GM21717 (cell line): ENCODE data around the gene DAAM2.

Experiments
- ATAC-seq: cut with Tn5 transposase; IDR thresholded peaks from one replicate; pipeline ENCODE4 v1.9.1; 2021; ENCODE audit warnings: mild to moderate bottlenecking, moderate library complexity; ENCODE audit not compliant: unreplicated experiment

Gene DAAM2

DNA sequence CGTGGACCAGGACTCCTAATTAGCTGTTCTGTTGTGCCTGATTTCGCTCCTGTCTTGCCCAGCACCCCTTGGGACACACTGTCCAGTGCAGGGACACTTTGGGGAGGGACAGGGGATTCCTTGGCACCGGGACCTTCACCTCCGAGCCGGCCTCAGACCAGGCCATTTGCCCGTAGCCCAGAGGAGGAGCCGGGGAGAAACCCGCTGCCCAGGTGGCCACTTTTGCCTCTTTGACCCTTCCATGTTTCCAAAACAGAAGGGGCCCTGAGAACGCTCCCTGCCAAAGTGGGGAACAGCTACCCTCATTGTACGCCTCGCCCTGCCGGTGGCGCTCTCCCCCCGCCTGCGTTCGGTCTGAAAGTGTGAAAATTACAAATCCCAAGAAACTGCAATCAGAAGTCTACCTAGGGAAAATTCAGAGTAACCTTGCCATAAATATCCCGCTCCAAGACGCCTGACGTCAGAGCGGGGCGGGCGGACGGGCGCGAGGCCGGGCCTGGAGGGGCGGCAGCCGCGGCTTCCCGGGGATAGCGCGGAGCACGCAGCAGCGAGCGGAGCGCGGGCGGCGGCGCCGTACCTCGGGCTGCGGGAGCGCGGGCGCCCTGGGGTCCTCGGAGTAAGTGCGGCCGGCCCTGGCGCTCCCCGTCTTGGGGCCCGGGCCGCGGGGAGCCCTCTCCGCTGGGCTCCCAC, at the start of gene DAAM2:
DAAM2 (plus strand) TSS at position 527 of the 690 bp plus-strand sequence. CDS start 63,927 bp downstream, outside the sequence.
- ATAC-seq, result no peak

DNA sequence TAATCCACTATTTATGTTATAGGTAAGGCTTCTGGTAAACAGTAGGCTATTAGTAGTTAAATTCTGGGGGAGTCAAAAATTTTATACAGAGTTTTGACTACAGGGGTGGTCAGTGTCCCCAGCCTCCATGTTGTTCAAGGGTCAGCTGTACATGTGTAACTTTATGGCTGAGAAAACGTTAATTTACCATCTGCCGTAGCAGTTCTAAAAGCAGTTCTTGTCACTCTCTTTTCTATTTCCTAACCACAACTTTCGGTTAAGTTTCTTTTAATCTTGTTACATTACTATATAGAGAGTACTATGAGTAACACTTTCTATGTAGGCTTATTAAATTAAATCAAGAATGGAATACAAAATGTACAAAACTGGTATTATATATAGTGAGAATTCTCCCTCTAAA, 45.4 kb upstream of the DAAM2 start:
- no peak for ATAC-seq

- ATAC-seq, result no peak
Observed at GRCh38 chr6:39752835-39753724, 39.1 kb upstream of the DAAM2 start.

GRCh38 chr6:39753725-39754045, 38.5 kb upstream of the DAAM2 start:
- ATAC-seq, result no peak

DNA sequence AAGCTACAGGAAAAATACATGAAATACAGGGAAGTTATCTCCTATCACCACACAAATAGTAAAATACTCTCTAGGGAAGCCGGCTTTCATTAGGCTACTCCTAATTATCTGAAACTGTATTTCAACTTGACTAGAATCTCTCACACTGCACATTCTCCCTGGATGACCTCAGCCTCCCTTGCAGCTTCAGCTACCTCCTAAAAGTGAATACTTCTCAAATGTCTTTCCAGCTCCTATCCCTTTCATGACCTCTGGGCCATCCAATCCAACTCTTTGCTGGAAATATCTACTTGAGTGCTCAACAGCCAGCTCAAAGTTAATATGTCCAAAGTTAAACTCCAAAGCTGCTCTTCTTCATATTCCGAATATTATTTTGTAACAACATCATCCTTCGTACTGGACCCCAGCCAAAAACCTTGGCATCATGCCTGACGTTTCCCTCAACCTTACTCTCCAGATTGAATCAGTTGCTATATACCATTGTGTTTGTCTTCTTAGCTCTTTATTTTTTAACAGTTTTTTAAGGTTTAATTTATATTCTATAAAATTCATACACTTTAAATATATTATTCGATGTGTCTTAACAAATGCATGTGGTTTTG, 37.6 kb upstream of the DAAM2 start:
- ATAC-seq, result no peak

- no peak for ATAC-seq
Observed at GRCh38 chr6:39755231-39755630, 36.9 kb upstream of the DAAM2 start.

DNA sequence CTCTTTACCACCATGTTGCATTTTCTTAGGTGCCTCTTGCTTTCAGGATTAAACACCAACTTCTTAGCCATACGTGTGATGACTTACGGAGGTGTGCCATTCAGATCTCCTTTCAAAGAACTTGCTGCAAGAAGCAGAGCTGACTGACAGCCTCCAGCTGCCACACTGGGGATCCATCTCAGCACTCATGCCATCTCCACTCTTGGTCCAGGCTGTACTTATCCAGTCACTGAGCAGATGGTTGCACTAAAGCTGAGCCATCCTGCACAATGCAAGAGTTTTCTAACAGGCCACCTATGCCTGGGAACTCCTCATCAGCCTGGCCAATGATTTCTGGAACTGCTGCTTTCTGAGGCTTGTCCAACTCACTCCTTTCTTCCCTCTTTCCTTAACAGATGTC, 35.6 kb upstream of the DAAM2 start:
- no peak for ATAC-seq

DNA sequence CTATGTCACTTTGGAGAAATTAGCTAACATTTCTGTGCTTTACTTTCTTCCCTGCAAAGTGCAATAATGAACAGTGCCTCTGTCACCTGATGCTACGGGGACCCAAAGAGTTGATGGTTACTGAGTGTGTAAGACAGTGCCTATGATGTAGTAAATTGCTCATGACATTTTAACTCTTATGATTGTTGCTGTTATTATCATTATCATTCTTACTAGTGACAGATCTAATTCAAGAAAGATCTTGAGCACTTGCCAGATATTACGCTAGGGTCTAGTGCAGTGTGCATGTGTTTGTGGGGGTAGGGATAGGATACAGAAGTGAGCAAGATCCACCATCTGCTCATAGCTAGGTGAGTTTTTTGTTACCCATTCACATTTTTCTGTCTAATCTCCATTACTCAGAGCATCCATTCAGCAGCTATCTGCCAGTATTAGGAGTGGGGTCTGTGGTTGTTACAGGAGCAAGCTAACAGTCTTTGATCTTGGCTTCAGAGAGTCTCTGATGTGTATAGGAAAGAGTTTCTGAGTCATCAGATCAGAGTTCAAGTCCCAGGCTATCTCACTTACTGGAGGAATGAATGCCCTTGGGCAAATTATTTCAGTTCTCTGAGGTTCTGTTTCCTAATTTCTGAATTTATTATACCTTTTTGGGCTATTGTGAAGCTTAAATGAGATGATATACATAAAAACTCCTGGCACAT, 33.1 kb upstream of the DAAM2 start:
- ATAC-seq, result no peak

GRCh38 chr6:39760226-39760952, 31.8 kb upstream of the DAAM2 start:
- no peak for ATAC-seq

DNA sequence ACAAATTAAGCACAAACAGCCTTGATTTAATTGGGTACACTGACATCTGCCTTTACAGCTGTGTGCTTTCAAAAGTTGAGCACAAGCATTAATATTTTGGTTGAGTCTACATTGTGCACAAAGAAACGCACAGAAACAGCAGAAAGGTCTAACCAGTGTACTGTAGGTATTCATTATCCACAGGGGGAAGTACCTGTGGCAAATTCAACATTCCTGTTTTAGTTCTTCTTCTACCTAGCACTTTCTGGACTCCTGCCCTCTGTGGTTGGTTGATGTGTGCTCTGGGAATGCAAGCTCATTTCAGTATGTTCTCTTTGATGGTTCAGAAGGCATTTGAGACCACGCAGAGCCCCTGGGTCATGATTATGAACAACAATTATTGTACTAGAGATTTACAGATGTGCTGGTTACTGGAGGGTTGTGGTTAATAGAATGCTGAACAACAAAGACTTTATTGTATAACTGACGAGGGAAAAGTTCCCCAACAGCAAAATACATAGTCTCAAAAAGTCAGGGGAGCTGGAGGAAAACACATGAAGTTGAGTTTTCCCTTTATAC, 26.6 kb upstream of the DAAM2 start:
- ATAC-seq, result no peak

DNA sequence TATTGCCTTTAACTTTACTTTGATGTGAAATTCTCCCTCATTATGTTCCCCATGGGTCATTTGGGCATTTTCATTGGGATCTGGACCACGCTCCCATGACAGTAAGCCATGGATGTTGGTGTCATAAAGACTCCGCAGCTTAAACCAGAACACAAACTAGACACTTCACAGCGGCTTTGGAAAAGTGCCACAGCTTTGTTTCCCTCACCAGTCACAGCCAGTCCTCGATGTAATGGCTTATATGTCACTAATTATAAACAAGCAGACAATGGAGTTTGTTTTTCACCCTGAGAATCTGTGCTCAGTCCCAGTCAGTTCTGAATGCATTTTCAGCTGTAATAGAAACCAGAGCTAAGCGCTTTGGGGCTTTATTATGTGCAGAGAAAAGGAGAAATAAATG, 23.2 kb upstream of the DAAM2 start:
- no peak for ATAC-seq

GRCh38 chr6:39770446-39770845, 21.7 kb upstream of the DAAM2 start:
- no peak for ATAC-seq

- no peak for ATAC-seq
Observed at GRCh38 chr6:39772559-39773273, 19.5 kb upstream of the DAAM2 start.

- no peak for ATAC-seq
Observed at GRCh38 chr6:39773782-39774181, 18.4 kb upstream of the DAAM2 start.

DNA sequence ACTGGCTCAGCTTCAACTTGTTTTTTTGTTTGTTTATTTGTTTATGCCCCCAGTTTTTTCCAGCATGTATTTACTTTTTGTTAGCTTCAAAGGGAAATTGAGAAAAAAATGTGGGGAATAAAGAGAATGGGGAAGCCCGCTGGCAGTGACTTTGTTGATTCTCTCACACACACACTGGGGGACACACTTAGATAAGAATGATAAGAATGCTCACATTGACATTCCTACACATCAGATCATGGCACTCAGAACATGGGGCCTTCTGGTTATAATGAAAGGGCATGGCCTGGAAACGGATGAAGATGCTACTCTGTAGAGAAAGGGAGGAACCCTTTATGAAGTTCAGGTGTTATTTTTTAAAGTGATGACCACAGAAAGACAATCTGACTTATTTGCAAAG, 15.6 kb upstream of the DAAM2 start:
- ATAC-seq, result no peak

GRCh38 chr6:39777218-39777617, 15.0 kb upstream of the DAAM2 start:
- no peak for ATAC-seq

GRCh38 chr6:39777661-39778060, 14.5 kb upstream of the DAAM2 start:
- no peak for ATAC-seq

DNA sequence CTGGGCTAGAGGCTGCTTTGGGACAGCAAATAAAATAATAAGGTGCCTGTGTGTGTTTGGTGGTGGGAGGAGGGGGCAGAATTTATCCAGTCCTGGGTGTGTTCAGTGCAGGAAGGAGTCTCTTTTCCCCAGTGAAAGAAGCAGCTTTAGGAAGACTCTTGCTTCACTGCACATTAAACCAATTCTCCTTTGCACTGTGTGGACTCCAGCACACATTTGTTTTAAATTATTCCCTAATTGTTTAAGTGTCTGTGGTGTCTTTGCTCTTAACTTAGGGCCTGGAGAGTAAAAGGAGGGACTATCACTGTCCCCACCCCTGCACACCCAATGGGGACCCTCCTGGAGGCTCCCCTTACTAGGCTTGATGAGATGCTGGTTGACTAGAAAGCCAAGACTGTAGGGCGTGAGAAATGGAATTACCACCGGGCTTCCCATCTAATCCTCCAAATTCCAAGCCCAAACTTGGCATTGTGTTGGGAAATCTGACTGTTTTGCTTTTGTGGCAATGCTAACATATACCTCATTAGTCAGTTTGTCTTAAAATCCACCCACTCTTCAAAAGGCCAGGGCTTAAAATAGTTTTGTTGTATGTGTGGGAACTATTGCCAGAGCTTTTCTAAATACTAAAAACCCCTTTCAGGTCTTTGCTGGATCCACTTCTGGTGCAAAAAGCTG, 13.5 kb upstream of the DAAM2 start:
- no peak for ATAC-seq

- ATAC-seq, result no peak
Observed at GRCh38 chr6:39785281-39785680, 6.9 kb upstream of the DAAM2 start.
